T-cell (primary cell): ENCODE measurements around the gene ANKRD33B. TPM values are rescaled to one million over a fixed set of nuclear protein-coding genes. Genes with fewer than 3 reads are reported as not detected.
"Not testable (repeated sequence)": the region's sequence is repeated elsewhere in the genome, so short reads cannot be mapped to it uniquely, and the experiment has no call there.

Experiments used
- ATAC-seq, 4 experiments: fragments of 200-7000 bp in 3 of 4; fragments of 150-1000 bp in 1 of 4; cut with Tn5 transposase; replicated peaks in 1 of 4; 1 replicate in 3 of 4; 2 replicates in 1 of 4; pipeline ENCODE4 v1.10.0; 2021; ENCODE audit warnings: moderate library complexity in 3 of 4, mild to moderate bottlenecking in 2 of 4, moderate number of reproducible peaks in 1 of 4
- CTCF ChIA-PET, 2 donors: fragments of 300-600 bp; sonication (Branson Sonifier 250); formaldehyde crosslinking; loops; one replicate each; lab custom pipeline; 2022; ENCODE audit warnings: antibody characterized with exemption in 2 of 2; lab: Charles Lee
- POLR2A ChIA-PET, 2 donors: fragments of 300-600 bp; sonication (Branson Sonifier 250); formaldehyde crosslinking; loops; one replicate each; lab custom pipeline; 2022; ENCODE audit warnings: antibody characterized with exemption in 2 of 2; lab: Charles Lee
- DNase-seq, 35 experiments: peaks; one replicate each; pipeline versions ENCODE4 v3.0.0 to v3.0.0-alpha.2; 2013 to 2023
- H3K27ac ChIP-seq: one replicate; pipeline ENCODE4 v1.5.1; 2013; ENCODE audit warnings: low read length
- H3K27me3 ChIP-seq, 2 experiments: replicated peaks in 1 of 2; 1 replicate in 1 of 2; 2 replicates in 1 of 2; pipeline versions ENCODE4 v1.6.1 to v1.7.0; 2013; ENCODE audit warnings: low read length in 1 of 2, mixed read lengths in 1 of 2; ENCODE audit not compliant: control insufficient read depth in 2 of 2, insufficient read depth in 2 of 2; ENCODE audit errors: extremely low read depth in 1 of 2
- H3K36me3 ChIP-seq, 2 donors: 1 replicate in 1 of 2; 2 replicates in 1 of 2; pipeline versions ENCODE4 v1.6.1 to v1.7.0; 2013; ENCODE audit warnings: low read length in 1 of 2; ENCODE audit not compliant: control insufficient read depth in 2 of 2, insufficient read depth in 1 of 2; ENCODE audit errors: extremely low read depth in 1 of 2
- H3K4me1 ChIP-seq, 2 experiments: 1 replicate in 1 of 2; 2 replicates in 1 of 2; pipeline versions ENCODE4 v1.6.1 to v1.7.0; 2013; ENCODE audit warnings: low read length in 2 of 2, mixed read lengths in 1 of 2; ENCODE audit not compliant: insufficient read depth in 2 of 2, control insufficient read depth in 1 of 2; ENCODE audit errors: extremely low read depth in 1 of 2
- H3K4me3 ChIP-seq, 2 donors: 1 replicate in 1 of 2; 2 replicates in 1 of 2; pipeline versions ENCODE4 v1.5.1 to v1.7.0; 2013; ENCODE audit warnings: mild to moderate bottlenecking in 2 of 2, low read length in 1 of 2, moderate library complexity in 1 of 2; ENCODE audit not compliant: control insufficient read depth in 1 of 2; ENCODE audit errors: extremely low read depth in 1 of 2
- H3K9me3 ChIP-seq: 2 replicates; pipeline ENCODE4 v1.7.0; 2013
- H3K27ac Mint-ChIP-seq, 2 donors: one replicate each; pipeline ENCODE4 v1.8.0; 2020 to 2021; ENCODE audit warnings: mild to moderate bottlenecking in 2 of 2, mixed read lengths in 2 of 2
- H3K27me3 Mint-ChIP-seq, 2 donors: one replicate each; pipeline ENCODE4 v1.8.0; 2021 to 2022; ENCODE audit warnings: mixed read lengths in 2 of 2
- H3K36me3 Mint-ChIP-seq: one replicate; pipeline ENCODE4 v1.8.0; 2021; ENCODE audit warnings: mixed read lengths
- H3K4me1 Mint-ChIP-seq, 3 donors: one replicate each; pipeline ENCODE4 v1.8.0; 2020 to 2022; ENCODE audit warnings: mixed read lengths in 3 of 3, mild to moderate bottlenecking in 1 of 3
- H3K4me3 Mint-ChIP-seq, 3 donors: one replicate each; pipeline ENCODE4 v1.8.0; 2020 to 2022; ENCODE audit warnings: mild to moderate bottlenecking in 3 of 3, mixed read lengths in 3 of 3, moderate library complexity in 3 of 3
- H3K9me3 Mint-ChIP-seq, 3 donors: one replicate each; pipeline ENCODE4 v1.8.0; 2020 to 2022; ENCODE audit warnings: mixed read lengths in 3 of 3
- WGBS: methylation state at CpG from one replicate; pipeline ENCODE4 v1.1.5; 2013; ENCODE audit warnings: missing lambda C conversion rate; ENCODE audit not compliant: insufficient coverage; 5-methylcytosine and 5-hydroxymethylcytosine counted together
- total RNA-seq, 35 experiments: library from RNA in 6 of 35; stranded (reverse) in 6 of 35; fragments of 120-200 nt in 1 of 35; gene quantifications; one replicate each; pipeline versions ENCODE4 v1.2.1 to v1.2.4 and lab custom pipeline; 2013 to 2026

ANKRD33B gene
- total RNA-seq, 5 donors from 2014 or later (not counting 1 experiment from before 2014, with no cell fraction given) = 1.0 to 4.1 (median 2.4) TPM

DNA sequence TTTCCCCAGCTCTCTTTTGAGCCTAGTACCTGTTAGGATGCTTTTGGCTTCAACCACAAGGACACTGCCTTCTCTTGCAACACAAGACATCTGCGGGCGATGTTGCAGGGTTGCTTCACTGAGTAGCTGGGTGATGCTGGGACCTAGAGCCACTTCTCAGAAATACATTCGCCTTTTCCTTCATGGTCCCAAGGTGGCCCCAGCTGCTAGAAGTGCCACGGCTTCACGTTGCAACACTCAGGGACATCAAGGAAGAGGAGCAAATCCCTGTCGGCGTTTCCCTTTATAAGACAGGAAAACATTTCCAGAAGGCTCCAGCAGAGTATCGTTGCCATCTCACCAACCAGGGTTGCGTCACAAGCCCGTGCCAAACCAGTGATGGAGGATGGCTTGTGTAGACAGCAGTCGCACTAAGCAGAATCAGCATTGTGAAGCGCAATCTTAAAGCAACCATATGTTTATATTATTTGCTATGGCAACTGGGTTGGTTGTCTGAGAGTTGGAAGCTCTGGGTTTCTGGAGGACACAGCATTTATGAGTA, 62.7 kb downstream of the ANKRD33B start:
- Mint-ChIP-seq H3K27ac (no peak overlapping the region), H3K27me3 (peaks cover 0 to 5% of the 10 kb centered on the region in 2 donors), H3K9me3 (no peaks in the 10 kb centered on the region), H3K4me1 (peaks cover 15 to 23% (median 21%) of the 10 kb centered on the region in 3 donors), H3K4me3 (peak overlapping the region in 2 of 3 donors; percentile 22 to 89), H3K36me3 (peaks cover under 1% of the 10 kb centered on the region)
- Histone ChIP-seq H3K27me3 (peaks cover 0 to 10% of the 10 kb centered on the region in 2 experiments), H3K27ac (no peak overlapping the region), H3K4me1 (peaks cover 2 to 14% of the 10 kb centered on the region in 2 experiments), H3K4me3 (no peak overlapping the region), H3K9me3 (no peaks in the 10 kb centered on the region), H3K36me3 (no peaks in the 10 kb centered on the region)
- no peak for ATAC-seq
- ChIA-PET POLR2A (interaction anchor here in 1 of 2 donors (0.6 kb wide), 1 partner anchor 178 kb away, joined by 3 read pairs; no protein-coding TSS in a partner anchor), CTCF (interaction anchor here (0.6 to 3.9 kb wide), 11 partner anchors 18 to 343 kb away, joined by 3 to 52 read pairs (median 5); no protein-coding TSS in a partner anchor)
- WGBS = 94% methylated on average over 8 of the region's 12 CpGs
- no peak for DNase-seq

DNA sequence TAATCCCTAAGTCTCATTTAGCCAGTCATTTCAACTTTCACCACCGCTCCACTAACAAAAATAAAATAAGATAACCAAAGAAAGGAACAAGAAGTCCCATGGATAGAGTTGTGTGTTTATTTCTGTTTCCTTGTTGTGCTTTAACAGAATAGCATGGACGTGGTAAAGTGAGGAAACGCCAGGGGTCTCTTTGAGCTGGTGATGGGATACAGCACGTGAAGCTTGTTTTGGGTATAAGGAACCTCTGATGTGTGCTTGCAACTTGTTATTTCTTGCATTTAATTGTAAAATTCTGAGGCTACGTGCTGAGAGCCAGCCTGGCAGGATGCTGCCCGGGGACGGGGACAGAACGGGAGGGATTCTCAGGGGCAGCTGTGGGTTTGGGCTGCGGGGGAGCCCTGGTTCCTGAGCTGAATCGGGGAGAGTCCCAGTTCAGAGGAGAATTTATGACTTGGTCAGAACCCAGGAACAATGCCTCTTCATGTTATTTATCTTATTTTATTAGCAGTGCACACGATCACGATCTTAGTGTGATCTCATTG, 63.4 kb downstream of the ANKRD33B start:
- POLR2A ChIA-PET = interaction anchor here in 1 of 2 donors (0.5 kb wide), 1 partner anchor 10 kb away, joined by 3 read pairs; no protein-coding TSS in a partner anchor
- Mint-ChIP-seq H3K27me3 (peaks cover 0 to 5% of the 10 kb centered on the region in 2 donors), H3K4me3 (peak overlapping the region; percentile 66 to 89 (median 79)), H3K9me3 (no peaks in the 10 kb centered on the region), H3K27ac (peak overlapping the region; percentile 17 to 21), H3K4me1 (peaks cover 14 to 30% (median 14%) of the 10 kb centered on the region in 3 donors), H3K36me3 (no peaks in the 10 kb centered on the region)
- Histone ChIP-seq H3K27ac (no peak overlapping the region), H3K27me3 (peaks cover 0 to 14% of the 10 kb centered on the region in 2 experiments), H3K4me3 (peak overlapping the region; percentile 45 to 74), H3K4me1 (peaks cover 2 to 21% of the 10 kb centered on the region in 2 experiments), H3K9me3 (no peaks in the 10 kb centered on the region), H3K36me3 (no peaks in the 10 kb centered on the region)
- CTCF ChIA-PET = interaction anchor here (0.5 to 3.9 kb wide), 28 partner anchors 9 to 378 kb away, joined by 3 to 52 read pairs (median 4); partner anchors contain the start of genes ATPSCKMT (in 1 of the 2) and ROPN1L (in 1 of the 2)
- no peak for DNase-seq
- 19% methylated on average over 8 of the region's 12 CpGs for WGBS
- ATAC-seq = peak; percentile 16 to 32 (median 20)

DNA sequence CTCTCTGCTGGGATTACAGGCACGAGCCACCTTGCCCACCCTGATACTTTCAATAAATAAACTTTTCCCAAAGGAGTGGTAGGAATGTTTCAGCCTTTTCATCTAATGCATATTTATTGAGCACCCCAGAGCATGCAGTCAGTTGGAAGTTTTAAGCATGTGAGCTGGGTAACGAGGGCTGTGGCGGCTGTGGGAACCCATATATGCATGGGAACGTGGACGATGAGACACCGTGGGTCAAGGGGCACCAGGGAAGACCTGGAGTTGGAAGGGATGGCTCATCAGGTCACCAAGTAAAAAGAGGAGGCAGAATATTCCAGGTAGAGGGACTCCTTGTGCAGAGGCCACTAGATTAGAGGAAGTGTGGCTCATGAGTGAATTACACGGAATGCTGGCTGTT, 64.7 kb downstream of the ANKRD33B start:
- H3K36me3 Mint-ChIP-seq = no peaks in the 10 kb centered on the region
- peaks cover 3 to 32% of the 10 kb centered on the region in 2 experiments for H3K4me1 ChIP-seq
- no peaks in the 10 kb centered on the region for H3K9me3 Mint-ChIP-seq
- ATAC-seq = no peak
- POLR2A ChIA-PET = no interaction called here
- peaks cover 15 to 41% (median 18%) of the 10 kb centered on the region in 3 donors for H3K4me1 Mint-ChIP-seq
- H3K4me3 Mint-ChIP-seq = no peak overlapping the region
- H3K4me3 ChIP-seq = no peak overlapping the region
- H3K36me3 ChIP-seq = no peaks in the 10 kb centered on the region
- CTCF ChIA-PET = interaction anchor here (0.6 to 3.9 kb wide), 8 partner anchors 20 to 379 kb away, joined by 3 to 52 read pairs (median 8); partner anchors contain the start of gene ATPSCKMT (in 1 of the 2)
- peaks cover 0 to 5% of the 10 kb centered on the region in 2 donors for H3K27me3 Mint-ChIP-seq
- H3K27ac Mint-ChIP-seq = no peak overlapping the region
- H3K27me3 ChIP-seq = peaks cover 0 to 15% of the 10 kb centered on the region in 2 experiments
- H3K27ac ChIP-seq = no peak overlapping the region
- DNase-seq = no peak
- WGBS = 94% methylated on average over 6 of the region's 7 CpGs
- H3K9me3 ChIP-seq = no peaks in the 10 kb centered on the region

DNA sequence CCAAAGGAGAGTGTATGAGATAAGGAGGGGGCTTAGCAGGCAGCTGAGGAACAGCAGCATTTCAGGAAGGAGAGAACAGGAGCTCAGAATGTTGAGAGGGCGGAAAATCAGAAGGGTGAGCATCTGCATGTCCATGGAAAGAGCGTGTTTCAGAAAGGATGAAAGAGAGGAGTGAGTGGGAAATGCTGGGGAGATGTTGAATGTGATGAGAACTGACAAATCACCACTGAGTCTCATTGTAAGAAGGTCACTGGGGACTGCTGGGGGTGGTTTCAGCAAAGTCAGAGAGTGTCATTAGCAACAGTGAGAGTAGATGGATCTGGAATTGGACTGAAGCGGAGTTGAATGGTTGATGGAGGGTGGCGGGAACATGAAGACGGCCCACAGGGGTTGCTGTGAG, 65.8 kb downstream of the ANKRD33B start:
- CTCF ChIA-PET = interaction anchor here (0.6 to 3.9 kb wide), 3 partner anchors 177 to 346 kb away, joined by 4 to 52 read pairs (median 22); no protein-coding TSS in a partner anchor
- WGBS = 86% methylated on average over 5 of the region's 5 CpGs
- no peak overlapping the region for H3K27ac ChIP-seq
- H3K36me3 Mint-ChIP-seq = no peaks in the 10 kb centered on the region
- peaks cover 0 to 15% of the 10 kb centered on the region in 2 experiments for H3K27me3 ChIP-seq
- DNase-seq (no peak), ATAC-seq (no peak)
- H3K27me3 Mint-ChIP-seq = peaks cover 0 to 5% of the 10 kb centered on the region in 2 donors
- H3K9me3 ChIP-seq = no peaks in the 10 kb centered on the region
- H3K27ac Mint-ChIP-seq = no peak overlapping the region
- peaks cover 4 to 43% of the 10 kb centered on the region in 2 experiments for H3K4me1 ChIP-seq
- H3K36me3 ChIP-seq = no peaks in the 10 kb centered on the region
- no peaks in the 10 kb centered on the region for H3K9me3 Mint-ChIP-seq
- peaks cover 21 to 52% (median 23%) of the 10 kb centered on the region in 3 donors for H3K4me1 Mint-ChIP-seq
- H3K4me3 Mint-ChIP-seq = no peak overlapping the region
- no peak overlapping the region for H3K4me3 ChIP-seq
- POLR2A ChIA-PET = interaction anchor here in 1 of 2 donors (0.5 kb wide), 1 partner anchor 298 kb away, joined by 3 read pairs; no protein-coding TSS in a partner anchor

DNA sequence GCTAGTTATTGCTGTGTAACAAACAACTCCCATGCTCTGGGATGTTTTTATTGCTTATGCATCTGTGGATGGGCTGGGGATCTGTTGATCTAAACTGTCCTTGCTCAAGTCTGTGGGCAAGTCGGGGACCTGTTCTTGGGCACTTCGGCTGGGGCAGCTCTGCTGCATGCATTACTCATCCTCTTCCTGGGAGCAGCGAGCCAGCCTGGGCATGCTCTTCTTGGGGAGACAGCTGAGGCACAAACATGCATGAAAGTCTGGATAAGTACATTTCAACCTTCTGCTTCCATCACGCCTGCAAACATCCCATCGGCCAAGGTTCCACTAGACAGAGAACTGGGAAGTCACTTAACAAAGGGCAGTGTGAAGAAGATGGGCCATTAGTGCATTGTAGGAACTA, 66.3 kb downstream of the ANKRD33B start:
- H3K4me1 ChIP-seq = peaks cover 4 to 47% of the 10 kb centered on the region in 2 experiments
- no peak overlapping the region for H3K4me3 Mint-ChIP-seq
- H3K27me3 ChIP-seq = peaks cover 0 to 15% of the 10 kb centered on the region in 2 experiments
- WGBS = 100% methylated on average over 4 of the region's 5 CpGs
- POLR2A ChIA-PET = interaction anchor here in 1 of 2 donors (0.5 kb wide), 1 partner anchor 299 kb away, joined by 3 read pairs; no protein-coding TSS in a partner anchor
- H3K27ac Mint-ChIP-seq = no peak overlapping the region
- ATAC-seq (no peak), DNase-seq (no peak)
- H3K27me3 Mint-ChIP-seq = peaks cover 0 to 5% of the 10 kb centered on the region in 2 donors
- H3K36me3 Mint-ChIP-seq = no peaks in the 10 kb centered on the region
- H3K9me3 Mint-ChIP-seq = no peaks in the 10 kb centered on the region
- H3K27ac ChIP-seq = no peak overlapping the region
- H3K36me3 ChIP-seq = no peaks in the 10 kb centered on the region
- no peaks in the 10 kb centered on the region for H3K9me3 ChIP-seq
- peaks cover 23 to 56% (median 27%) of the 10 kb centered on the region in 3 donors for H3K4me1 Mint-ChIP-seq
- no peak overlapping the region for H3K4me3 ChIP-seq
- CTCF ChIA-PET = interaction anchor here (0.6 to 3.9 kb wide), 3 partner anchors 178 to 347 kb away, joined by 4 to 52 read pairs (median 22); no protein-coding TSS in a partner anchor

DNA sequence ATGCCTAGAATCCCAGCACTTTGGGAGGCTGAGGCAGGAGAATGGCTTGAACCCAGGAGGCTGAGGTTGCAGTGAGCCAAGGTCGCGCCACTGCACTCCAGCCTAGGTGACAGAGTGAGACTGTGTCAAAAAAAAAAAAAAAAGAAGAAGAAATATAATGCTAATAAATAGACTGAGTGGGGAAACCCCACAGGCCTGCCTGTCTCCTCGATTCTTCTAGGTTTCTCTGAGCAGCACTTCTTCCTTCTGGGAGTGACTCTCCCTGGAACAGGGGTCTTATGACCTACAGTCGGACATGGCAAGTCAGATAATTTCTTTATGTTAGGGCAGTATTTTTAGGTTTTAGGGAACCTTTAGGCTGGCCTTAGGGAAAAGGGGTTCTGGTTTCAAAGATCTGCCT, 66.9 kb downstream of the ANKRD33B start:
- DNase-seq, H3K9me3 ChIP-seq, H3K4me3 ChIP-seq, H3K27ac Mint-ChIP-seq, POLR2A ChIA-PET, H3K36me3 ChIP-seq, H3K27ac ChIP-seq, H3K27me3 Mint-ChIP-seq, ATAC-seq, H3K9me3 Mint-ChIP-seq, H3K36me3 Mint-ChIP-seq: not testable (repeated sequence)
- Histone ChIP-seq H3K27me3 (peaks cover 0 to 15% of the 10 kb centered on the region in 2 experiments), H3K4me1 (peaks cover 4 to 53% of the 10 kb centered on the region in 2 experiments)
- no CpG with 5 or more reads among the region's 4 CpGs for WGBS
- CTCF ChIA-PET = interaction anchor here in 1 of 2 donors (1.0 to 3.9 kb wide), 2 partner anchors 49 to 178 kb away, joined by 3 to 52 read pairs; no protein-coding TSS in a partner anchor
- peaks cover 29 to 63% (median 33%) of the 10 kb centered on the region in 3 donors for H3K4me1 Mint-ChIP-seq
- H3K4me3 Mint-ChIP-seq = peak overlapping the region in 1 of 3 donors; percentile 21
